ENCODE data around the gene SH3PXD2A.
A peak's percentile ranks its signal among the peaks of the same experiment; 100 is the strongest.

The SH3PXD2A gene

GRCh38 chr10:103802081-103802480, 53.3 kb downstream of the SH3PXD2A start:
- no peak for TF ChIP-seq CTCF (IDR thresholded peaks at IDR 0.05; ENCODE audit: low read depth, low read length)

GRCh38 chr10:103800789-103801540, 54.4 kb downstream of the SH3PXD2A start:
- H3K4me3 ChIP-seq (ENCODE audit: low read depth, low read length), result 0 out of 2 replicates have a peak overlapping the region, but pooled peaks have one; percentile 4
- no peak for TF ChIP-seq CTCF (IDR thresholded peaks at IDR 0.05; ENCODE audit: low read depth, low read length)

More at GRCh38 chr10:103802081-103802480, 53.3 kb downstream of the SH3PXD2A start:
- H3K4me3 ChIP-seq (ENCODE audit: low read depth, low read length), result no peak overlapping the region

GRCh38 chr10:103800089-103800488, 55.3 kb downstream of the SH3PXD2A start:
- no peak for TF ChIP-seq CTCF (IDR thresholded peaks at IDR 0.05; ENCODE audit: low read depth, low read length)
- no peak overlapping the region; the same call in 1 of the 2 replicates for H3K4me3 ChIP-seq (ENCODE audit: low read depth, low read length)

GRCh38 chr10:103799341-103799740, 56.0 kb downstream of the SH3PXD2A start:
- no peak for TF ChIP-seq CTCF (IDR thresholded peaks at IDR 0.05; ENCODE audit: low read depth, low read length)
- no peak overlapping the region for H3K4me3 ChIP-seq (ENCODE audit: low read depth, low read length)

GRCh38 chr10:103798511-103798910, 56.9 kb downstream of the SH3PXD2A start:
- H3K4me3 ChIP-seq (ENCODE audit: low read depth, low read length), result no peak overlapping the region
- TF ChIP-seq CTCF (IDR thresholded peaks at IDR 0.05; ENCODE audit: low read depth, low read length), result no peak

GRCh38 chr10:103797857-103798256, 57.5 kb downstream of the SH3PXD2A start:
- no peak overlapping the region for H3K4me3 ChIP-seq (ENCODE audit: low read depth, low read length)
- TF ChIP-seq CTCF (IDR thresholded peaks at IDR 0.05; ENCODE audit: low read depth, low read length), result no peak

GRCh38 chr10:103795634-103796270, 59.6 kb downstream of the SH3PXD2A start:
- no peak overlapping the region for H3K4me3 ChIP-seq (ENCODE audit: low read depth, low read length)
- no peak for TF ChIP-seq CTCF (IDR thresholded peaks at IDR 0.05; ENCODE audit: low read depth, low read length)
